LHCN-M2 (cell line): ENCODE results near the gene TENT4B. TPM values are rescaled to one million over a fixed set of nuclear protein-coding genes. Genes with fewer than 3 reads are reported as not detected.

Experiments
- total RNA-seq: library from RNA; depleted of rRNA; stranded (reverse); fragments of >200 nt; gene quantifications from 2 replicates; pipeline ENCODE4 v1.2.3, GENCODE V29; 2014; rRNA removed

Gene TENT4B
- total RNA-seq, 1 experiment from 2014 or later, result 13.5 TPM

Other genes with a start within 250 kb of the TENT4B start
- 24.9 and 32.4 TPM in 2 replicates for gene CNEP1R1, start 128.1 kb upstream of the TENT4B start, total RNA-seq
- 32.3 and 38.6 TPM in 2 replicates for gene HEATR3, start 87.3 kb upstream of the TENT4B start, total RNA-seq
- 38.5 and 40.7 TPM in 2 replicates for gene ADCY7, start 113.2 kb downstream of the TENT4B start, total RNA-seq
- gene BRD7, start 215.7 kb downstream of the TENT4B start, total RNA-seq, result 47.1 and 49.1 TPM in 2 replicates